Activated effector memory CD4-positive, alpha-beta T cell treated with anti-CD3 and anti-CD28 coated beads, Interleukin-2, amount 50 U/mL, for 16 hours (primary cell): ENCODE data around the gene SH3YL1.

Experiments used
- DNase-seq: peaks from one replicate; pipeline ENCODE4 v3.0.0-alpha.2; 2020

Gene SH3YL1

DNA sequence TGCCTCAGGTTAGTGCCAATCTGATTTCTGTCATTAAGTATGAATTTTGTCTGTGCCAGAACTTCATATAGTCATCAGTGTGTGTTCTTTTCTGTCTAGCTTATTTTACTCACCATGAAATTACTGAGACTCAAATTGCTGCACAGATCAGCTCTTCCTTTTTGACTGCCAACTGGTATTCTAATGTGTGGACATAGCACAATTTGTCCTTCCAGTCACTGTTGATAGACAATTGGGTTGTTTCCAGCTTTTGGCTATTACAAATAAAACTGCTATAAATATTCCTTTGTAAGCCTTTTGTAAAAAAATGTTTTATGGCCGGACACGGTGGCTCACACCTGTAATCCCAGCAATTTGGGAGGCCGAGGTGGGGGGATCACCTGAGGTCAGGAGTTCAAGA is 7.7 kb downstream of the SH3YL1 start:
- DNase-seq, result no peak

DNA sequence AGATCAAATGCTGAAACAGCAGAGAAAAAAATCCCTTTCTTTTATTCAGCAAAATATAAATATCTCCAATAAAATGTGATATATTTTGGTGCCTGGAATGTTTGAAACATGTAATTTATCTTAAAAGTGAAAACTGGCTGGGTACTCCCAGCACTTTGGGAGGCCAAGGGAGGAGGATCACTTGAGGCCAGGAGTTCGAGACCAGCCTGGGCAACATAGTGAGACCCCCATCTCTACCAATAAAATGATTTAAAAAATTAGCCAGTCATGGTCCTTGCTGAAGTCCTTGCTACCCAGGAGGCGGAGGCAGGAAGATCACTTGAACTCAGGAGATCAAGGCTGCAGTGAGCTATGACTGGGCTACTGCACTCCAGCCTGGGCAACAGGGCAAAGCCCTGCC is 8.6 kb downstream of the SH3YL1 start:
- DNase-seq, result no peak

DNA sequence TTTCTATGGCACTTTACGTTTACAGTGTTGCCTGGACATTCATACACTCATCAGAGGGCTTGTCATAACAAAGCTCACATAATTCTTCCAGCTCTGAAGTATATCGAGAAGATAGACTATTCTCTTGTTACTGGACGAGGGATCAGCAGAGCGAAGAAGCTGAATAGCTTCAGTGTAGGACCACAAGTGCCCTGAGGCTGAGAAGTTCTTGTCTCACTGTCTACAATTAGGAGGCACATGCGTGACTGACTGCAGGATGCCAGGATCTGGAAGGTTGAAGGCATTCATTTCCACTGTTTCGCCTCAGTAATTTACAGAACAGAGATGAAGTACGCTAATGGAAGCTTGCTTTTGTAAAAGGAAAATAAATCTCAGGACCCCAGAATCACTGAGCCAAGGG is 9.6 kb downstream of the SH3YL1 start:
- no peak for DNase-seq

DNA sequence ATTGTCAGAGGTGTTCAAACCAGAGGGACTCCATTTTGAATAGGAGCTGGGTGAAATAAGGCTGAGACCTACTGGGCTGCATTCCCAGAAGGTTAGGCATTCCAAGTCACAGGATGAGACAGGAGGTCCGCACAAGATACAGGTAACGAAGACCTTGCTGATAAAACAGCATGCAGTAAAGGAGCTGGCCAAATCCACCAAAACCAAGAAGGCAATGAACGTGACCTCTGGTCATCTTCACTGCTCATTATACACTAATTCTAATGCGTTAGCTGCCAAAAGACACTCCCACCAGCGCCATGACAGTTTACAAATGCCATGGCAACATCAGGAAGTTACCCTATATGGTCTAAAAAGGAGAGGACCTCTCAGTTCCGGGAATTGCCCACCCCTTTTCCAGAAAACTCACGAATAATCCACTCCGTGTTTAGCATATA is 10.6 kb downstream of the SH3YL1 start:
- DNase-seq, result no peak

DNA sequence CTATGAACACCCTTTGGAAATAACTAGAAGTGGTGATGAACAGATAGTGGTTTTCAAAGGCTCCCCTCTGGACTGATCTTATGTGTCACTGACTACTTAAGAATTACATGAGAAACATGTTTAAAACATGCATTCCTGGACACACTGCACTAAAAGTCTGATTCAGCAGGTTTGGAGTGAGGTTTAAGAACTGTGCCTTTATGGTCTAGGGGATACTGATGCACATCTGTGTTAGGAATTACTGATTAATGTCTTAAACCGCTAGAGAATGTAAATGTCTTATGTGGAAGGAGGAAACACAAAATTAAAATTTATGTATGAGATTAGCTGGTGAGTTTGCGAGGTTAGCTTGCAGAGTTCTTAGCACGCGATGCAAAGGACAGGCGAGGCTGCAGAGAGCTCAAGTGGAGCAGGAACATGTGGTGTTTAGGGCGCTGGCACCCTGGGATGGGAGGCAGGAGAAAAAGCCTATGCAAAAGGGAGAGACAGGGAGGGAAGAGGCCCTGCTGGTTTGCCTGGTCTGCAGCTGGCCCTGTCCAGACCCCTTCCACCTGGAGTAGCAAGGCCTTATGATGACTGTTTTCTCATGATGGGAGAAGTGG is 11.7 kb downstream of the SH3YL1 start:
- DNase-seq, result no peak

DNA sequence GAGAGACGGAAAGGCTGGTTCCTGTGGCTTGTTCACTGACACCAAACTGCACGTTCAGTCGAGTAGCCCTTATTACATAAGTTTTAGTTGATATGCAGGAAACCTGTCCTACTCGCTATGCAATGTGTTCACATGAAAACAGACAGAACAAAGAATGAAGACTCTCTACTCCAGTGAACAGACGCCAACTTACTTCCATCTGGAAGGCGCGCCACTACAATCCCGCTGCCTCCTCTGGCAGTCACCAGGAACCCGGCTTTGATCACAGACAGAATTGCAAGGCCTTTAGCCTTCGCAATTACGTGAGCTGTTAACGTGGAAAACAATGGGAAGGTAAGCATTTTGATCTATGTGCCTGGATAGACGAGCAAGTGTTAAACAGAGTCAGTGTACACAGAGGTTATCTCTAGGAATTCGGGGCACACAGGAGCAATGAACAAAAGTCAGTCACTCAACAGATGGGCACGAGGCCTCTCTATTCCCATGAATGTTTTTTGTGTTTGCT is 14.2 kb downstream of the SH3YL1 start:
- DNase-seq, result no peak

DNA sequence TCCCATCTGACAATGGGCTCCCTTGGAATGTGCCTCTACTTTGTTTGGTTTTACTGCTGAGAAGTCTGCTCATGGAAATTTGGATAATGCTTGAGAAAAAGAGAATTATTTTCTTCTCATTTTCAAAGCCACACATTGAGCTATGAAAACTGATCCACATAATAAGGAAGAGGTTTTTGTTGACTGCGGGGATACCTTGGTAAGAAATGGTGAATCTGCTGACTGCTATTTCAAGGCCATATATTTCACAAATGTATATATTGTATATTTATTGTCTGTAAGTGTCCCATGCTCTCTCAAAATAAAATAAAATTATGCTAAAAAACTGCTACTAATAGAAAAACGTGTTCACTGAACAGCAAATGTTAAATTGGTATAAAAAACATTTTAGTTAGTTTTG is 15.1 kb downstream of the SH3YL1 start:
- DNase-seq, result no peak

DNA sequence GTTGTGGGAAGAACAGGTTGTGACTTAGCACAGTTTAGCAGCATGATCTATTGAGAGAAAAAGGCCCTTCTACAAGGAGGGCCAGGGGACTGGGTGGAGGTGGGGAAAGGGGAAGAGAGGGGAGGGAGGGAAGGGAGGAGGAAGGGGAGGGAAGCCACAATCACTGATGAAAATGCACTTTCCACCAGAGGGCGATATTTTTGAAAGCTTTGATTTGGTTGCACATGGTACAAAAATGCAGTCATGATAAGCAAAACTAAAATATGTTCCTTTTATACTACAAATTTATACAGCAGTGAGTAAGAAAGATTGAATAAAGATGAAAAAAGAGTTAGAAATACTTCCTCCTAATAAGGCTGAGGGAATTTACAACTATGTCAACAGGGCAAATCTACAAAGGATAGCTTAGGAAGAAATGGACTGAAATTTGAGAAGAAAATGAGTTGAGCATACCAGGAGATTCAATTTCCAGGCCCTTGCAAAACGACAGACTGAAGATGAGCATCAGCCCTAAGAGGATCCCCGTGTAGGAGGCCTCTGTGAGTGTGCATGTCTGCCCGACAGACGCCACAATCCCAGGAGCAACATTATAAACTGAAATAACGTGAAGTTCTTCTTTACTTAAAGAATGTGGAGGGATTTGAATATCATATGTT is 17.2 kb downstream of the SH3YL1 start:
- no peak for DNase-seq

DNA sequence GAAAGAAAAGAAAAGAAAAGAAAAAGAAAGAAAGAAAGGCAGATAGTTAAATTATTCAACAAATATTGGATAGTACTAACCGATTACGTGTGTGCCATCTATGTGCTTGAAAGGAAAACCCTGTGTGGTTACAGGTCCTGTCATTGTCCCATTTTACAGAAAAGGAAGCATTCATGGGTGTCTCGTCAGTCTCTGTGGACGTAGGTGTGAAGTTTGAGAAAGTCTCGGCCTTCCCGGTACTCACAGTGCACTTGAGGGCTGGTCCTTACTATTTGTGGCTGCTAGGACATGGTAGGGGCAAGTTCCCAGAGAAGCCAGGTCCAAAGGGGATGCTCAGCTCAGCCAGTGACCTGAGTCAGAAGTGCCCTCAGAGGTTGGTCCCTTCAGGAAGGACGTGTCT is 19.3 kb downstream of the SH3YL1 start:
- no peak for DNase-seq

DNA sequence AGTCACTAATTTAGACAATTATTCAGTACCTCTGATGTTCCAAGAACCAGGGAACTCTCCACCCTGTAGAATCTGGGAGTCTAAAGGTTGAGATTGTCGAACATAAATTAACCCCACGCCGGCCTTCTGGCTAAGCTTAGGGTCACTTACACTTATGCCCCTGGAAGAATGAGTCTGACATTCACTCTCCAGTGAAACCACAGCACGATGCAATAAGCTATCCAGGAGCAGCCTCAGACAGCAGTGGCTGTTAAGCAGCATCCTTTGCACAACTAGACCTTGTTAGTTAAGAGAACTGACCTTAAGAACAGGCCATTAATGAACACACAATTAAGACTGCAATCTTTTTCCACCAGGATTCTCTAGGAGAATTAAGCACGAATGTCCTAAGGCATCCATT is 25.0 kb downstream of the SH3YL1 start:
- DNase-seq, result no peak

DNA sequence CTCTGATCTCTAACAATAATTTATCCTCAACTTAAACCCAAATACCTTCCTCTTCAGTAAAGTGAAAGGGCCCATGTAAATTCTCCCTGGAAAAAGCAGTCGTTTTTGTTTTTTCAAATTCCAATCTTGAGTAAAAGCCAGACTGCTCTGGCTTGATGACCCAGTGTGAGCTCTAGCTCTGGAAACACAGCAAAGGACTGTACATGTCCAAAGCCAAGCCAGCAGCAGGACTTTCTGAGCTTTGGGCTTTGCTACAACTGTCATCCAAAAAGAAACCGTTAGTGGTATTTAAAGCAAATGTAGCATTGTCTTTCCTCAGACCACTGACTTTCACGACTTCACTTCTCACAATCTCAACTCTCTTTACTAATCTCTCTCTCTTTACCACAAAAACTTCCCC is 25.4 kb downstream of the SH3YL1 start:
- no peak for DNase-seq

DNA sequence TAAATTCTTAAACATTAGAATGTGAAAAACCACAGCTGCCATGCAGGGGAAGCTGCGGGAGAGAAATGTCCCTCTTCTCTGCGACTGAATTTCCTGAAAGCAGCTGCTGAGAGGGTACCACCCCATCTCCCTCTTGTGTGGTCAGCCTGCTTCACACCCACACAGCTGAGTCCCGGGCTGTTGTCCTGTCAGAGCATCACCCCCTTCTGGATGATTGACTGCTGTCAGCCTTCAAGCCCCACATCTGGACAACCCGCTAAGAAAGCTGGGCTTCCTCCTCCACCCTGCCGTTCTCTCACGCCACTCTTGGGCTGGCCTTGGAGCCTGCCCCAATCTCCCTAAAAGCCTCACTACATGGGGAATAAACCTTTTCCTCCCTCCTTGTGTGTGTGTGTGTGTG is 26.0 kb downstream of the SH3YL1 start:
- no peak for DNase-seq

DNA sequence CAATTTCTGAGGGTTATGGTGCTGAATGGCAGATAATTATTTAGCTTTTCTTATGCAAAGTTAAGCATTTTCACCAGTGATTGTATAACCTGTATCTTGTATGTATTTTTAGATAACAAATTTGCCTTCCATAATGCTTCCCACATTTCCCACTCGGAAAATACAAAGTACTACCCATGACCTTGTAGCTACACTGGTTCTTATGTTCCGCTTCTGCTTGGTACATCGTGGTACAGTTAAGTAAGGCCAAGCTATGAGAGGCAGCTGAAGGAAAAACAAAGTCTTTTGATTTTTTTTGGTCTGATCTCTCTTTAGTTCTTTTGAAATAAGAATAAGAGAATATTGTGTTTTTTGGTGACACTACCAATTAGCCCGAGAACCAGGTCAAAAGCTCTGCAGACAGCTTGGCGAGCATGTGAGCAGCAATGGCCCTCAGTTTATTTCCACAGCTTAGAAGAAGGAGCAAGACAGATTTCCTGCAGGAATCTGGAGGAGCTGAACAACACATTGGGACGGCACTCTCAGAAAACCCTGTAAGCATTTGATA is 26.8 kb downstream of the SH3YL1 start:
- no peak for DNase-seq

DNA sequence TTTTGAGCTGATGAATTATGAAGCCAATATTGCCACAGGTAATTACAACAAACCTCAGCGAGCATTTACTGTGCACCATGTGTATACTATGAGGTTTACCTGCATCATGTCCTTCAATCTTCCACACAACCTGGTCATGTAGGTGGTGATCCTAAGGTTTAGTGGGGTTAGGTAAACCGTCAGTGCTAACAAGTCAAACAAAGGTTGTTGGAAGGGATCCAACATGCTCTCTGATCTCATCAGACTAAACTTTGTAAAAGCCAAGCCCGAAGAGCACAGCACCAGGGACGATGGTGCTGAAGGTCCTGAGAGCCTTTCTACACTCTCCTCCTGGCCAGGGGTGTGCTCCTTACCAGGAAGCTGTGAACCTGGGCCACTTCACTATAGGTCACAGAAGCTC is 29.4 kb downstream of the SH3YL1 start:
- no peak for DNase-seq

DNA sequence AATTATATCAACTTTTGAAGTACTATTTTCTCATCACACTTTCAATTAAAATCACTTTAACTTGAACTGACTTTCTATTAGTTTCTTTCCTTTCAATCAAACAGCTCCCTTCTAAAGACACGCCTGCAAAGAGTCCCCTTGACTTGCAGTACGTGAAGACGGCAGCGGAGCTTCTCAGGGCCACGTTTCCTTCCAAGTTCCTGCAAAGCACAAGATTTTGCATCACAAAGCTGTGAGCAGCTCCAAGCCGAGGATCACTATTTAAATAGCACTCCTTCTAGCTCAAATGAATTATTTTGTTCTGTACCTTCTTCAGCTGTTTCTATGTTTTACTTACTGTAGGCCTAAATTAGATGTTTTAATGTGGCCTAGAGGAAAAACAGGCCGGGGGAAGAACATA is 30.8 kb downstream of the SH3YL1 start:
- DNase-seq, result no peak

DNA sequence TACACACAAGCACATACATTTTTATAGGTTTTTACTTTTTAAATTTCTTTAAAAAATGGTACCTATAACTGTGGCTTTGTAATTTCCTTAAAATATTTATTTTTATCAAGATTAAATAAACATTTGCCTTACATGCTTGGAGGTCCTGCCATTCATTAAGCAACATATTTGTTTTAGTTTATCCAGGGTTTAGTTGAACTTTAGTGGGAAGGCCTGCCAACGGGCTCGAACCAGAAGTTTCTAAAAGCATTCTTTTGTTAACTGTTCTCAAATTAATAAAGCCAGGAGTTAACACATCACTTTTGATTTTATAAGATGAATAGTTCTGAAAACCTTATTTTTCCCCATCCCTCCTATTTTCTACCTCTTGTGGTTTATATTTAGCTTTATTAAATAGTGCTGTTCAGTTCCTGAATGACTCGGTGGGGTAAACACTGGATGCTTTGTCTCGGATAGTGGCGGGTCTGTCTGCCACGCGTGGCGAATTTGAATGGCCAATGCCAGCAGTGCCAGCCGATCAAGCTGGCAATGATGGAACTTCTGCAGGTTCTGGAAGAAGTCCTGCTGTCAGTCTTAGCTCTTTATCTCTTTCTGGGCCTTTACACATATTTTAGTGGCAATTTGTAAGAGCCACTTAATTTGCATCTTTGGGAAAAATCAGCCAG is 32.2 kb downstream of the SH3YL1 start:
- DNase-seq, result no peak

DNA sequence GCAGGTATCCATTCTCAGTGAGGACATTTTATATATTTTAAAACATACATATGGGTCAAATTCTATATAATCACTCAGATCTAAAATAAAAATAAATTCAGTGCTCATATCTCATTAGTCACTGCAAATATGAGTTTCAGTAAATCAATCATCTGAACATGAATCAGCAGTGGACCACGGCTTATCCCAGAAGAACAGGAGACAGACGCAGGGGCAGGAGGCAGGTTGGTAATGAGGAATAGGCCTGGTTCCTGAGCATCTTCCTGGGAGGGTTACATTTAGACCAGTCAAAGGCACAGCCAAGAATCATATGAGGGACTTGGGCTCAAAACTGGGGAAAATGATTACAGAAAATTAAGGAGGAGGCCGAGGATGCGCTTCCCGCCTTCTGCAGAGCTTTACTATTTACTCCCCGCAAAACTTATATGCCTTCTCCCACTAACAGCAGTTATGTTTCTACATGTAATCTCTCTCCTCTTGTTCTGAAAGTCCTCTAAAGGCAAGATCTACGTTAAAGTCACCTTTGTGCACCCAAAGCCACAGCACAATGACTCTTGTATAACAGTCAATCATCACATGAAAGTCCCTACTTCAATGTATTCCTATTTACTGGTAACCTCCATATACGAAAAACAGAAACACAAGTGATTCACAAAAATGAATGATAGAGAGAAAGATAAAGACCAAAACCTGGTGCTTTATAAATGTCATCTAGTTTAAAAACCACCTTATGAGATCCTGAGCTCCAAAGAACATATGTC is 35.1 kb downstream of the SH3YL1 start:
- no peak for DNase-seq

DNA sequence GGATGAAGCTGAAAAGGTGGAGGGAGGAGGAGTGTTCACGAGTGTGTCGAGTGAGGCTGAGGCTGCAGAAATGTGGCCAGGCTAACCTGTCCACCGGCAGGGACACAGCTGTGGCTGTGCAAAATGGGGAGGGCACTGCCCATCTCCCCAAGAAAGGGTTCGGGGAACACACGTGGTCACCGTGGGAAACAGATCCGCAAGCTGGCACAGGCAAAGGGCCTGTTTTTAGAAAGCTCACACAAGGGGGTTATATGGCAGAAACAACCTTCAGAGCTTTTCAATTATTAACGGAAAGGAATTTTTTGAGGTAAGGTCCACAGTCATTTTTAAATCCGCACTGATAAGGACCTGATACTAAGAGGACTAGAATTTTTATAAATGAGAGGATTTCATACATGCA is 35.7 kb downstream of the SH3YL1 start:
- no peak for DNase-seq

DNA sequence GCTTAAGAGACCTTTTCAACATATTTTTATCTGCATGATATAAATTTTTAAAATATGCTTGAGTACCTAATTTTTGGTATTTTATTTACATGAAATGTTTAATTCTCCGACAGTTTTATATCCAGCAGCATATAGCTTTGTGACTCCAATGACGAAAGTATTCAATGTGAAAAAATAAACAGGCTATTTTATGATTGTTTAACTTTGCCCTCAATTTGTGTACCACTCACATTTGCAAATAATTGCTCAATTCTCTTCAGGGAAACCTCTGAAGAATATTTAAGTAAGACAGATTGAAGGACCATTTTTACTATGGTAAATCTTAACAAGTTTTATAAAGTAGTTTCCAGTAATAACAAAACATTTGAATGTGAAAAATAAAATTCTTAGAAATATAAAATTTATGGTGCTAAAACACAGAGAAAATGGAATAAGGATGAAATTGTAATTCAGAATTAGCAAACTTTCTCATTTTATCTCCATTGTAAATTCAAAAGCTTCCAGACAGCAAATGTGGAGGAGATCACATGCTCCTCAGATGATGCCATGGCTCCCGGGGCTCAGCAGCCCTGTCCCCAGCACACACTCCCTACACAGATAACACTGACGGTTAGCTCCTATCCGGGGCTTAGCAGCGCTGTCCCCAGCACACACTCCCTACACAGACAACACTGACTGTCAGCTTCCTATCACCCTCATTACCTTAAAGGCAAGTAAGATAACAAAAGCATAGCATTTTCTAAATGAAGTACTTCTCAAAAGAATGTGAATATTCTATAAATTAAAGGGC is 39.7 kb downstream of the SH3YL1 start:
- DNase-seq, result no peak

DNA sequence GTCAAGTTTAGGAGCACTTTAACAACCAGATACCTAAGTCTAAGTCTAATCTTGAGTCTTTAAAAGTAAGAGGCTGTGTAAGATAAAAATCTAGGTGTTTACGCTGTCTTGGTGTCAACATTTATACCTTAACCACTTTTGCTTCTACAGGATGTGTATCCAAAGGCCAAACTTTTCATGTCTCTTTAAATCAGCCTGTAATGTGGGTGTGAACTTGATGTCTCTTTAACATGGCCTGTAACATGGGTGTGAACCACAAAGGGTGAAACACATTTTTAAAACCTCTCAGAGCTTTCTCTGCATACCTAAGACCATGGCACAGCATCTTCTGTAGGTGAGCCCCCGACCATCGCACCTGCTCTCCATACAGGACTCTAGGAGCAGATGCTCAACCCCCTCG is 40.4 kb downstream of the SH3YL1 start:
- DNase-seq, result no peak

DNA sequence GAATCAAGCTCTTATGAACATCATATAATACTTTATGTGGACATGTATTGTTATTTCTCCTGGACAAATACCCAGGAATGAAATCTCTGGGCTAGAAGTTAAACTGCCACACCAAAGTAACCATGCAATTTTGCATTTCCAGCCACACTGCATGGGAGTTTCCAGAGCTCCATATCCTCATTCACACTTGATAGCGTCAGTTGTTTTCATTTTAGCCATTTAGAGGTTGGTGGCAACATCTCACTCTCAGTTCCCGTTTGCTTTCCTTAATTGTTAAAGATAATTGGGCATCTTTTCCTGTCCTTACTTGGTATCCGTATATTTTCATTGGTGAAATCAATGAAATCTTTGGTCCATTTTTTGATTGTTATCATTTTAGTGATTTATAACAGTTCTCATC is 47.8 kb downstream of the SH3YL1 start:
- DNase-seq, result no peak

DNA sequence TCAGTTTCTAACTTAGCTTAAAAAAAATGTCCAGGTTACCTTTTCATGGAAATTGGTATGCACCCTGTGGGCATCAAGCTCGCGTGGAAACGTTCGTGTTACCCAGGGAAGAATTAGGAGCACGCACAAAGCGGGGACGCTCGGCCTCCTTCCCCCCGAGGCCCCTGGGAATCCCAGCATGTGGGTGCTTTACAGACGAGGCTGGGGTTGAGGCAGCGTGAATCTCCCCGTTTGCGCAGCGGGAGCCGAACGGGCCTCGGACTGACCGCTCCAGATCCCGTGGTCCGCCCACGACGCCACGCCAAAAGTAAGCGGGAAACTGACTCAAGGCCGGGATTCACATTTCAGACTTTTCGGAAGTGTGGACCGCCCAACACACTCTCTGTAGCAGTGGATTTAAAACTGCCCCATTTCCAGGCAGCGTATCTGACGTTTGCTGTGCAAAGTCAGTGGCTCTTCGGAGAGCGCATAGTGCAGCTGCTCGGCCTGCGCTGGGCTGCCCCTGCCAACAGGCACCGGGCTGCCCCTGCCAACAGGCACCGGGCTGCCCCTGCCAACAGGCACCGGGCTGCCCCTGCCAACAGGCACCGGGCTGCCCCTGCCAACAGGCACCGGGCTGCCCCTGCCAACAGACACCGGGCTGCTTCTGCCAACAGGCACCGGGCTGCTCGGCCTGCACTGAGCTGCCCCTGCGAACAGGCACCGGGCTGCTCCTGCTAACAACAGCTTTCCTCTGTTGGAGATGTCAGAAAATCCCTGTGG is 49.7 kb downstream of the SH3YL1 start:
- no peak for DNase-seq
